HCT116 (cell line): ENCODE measurements around the gene ATOH8. TPM values are rescaled to one million over a fixed set of nuclear protein-coding genes. Genes with fewer than 3 reads are reported as not detected.

Experiments used
- ATAC-seq: fragments of 200-7000 bp; cut with Tn5 transposase; 2 replicates; pipeline ENCODE4 v1.9.1; 2020; ENCODE audit warnings: mild to moderate bottlenecking, moderate library complexity
- BruUV-seq: library from RNA; stranded (reverse); fragments of 400-500 nt; replicated peaks from 2 replicates; lab custom pipeline; 2021; lab: Mats Ljungman, UMichigan
- CTCF ChIA-PET: fragments of 300-600 bp; sonication (Branson Sonifier 250); formaldehyde crosslinking; loops from one replicate; lab custom pipeline; 2021; ENCODE audit warnings: antibody characterized with exemption; lab: Charles Lee
- POLR2A ChIA-PET: fragments of 300-600, 350-600 bp; sonication (Branson Sonifier 250); formaldehyde crosslinking; loops from one replicate; lab custom pipeline; 2021; ENCODE audit warnings: antibody characterized with exemption; lab: Charles Lee
- RAD21 ChIA-PET, 2 experiments: fragments of 300-600 bp; sonication (Branson Sonifier 250); formaldehyde crosslinking; loops; one replicate each; lab custom pipeline; 2023; ENCODE audit warnings: low total read pairs in 2 of 2; ENCODE audit not compliant: uncharacterized antibody in 2 of 2, unreplicated experiment in 2 of 2, low non-redundant PET in 1 of 2; lab: Charles Lee
- DNase-seq: peaks from one replicate; pipeline ENCODE4 v3.0.0-alpha.2; 2010; ENCODE audit warnings: low read depth, low spot score
- H2AFZ ChIP-seq: fragments of 200-600 bp; shearing (Covaris generic), sonication (generic); 2 replicates; pipeline ENCODE4 v1.6.1; 2017; ENCODE audit warnings: low read depth, mixed run types, mixed read lengths, antibody characterized with exemption, low read length; ENCODE audit not compliant: poor library complexity, severe bottlenecking
- H3K27ac ChIP-seq: 2 replicates; pipeline ENCODE4 v1.5.1; 2012; ENCODE audit warnings: low read depth, low read length
- H3K27me3 ChIP-seq: fragments of 200-600 bp; sonication (generic); 2 replicates; pipeline ENCODE4 v1.6.1; 2016; ENCODE audit warnings: mixed run types, low read length, mixed read lengths; ENCODE audit not compliant: insufficient read depth
- H3K36me3 ChIP-seq, 2 experiments: fragments of 200-500 bp in 1 of 2; fragments of 200-600 bp in 1 of 2; sonication (Bioruptor generic) in 1 of 2; sonication (generic) in 1 of 2; 2 replicates each; pipeline versions ENCODE4 v1.5.1 to v1.6.1; 2014 to 2016; ENCODE audit warnings: low read length in 2 of 2, inconsistent platforms in 1 of 2, mixed read lengths in 1 of 2, mixed run types in 1 of 2; ENCODE audit not compliant: insufficient read depth in 2 of 2, control insufficient read depth in 1 of 2
- H3K4me1 ChIP-seq, 2 experiments: fragments of 200-600 bp in 1 of 2; sonication (generic) in 1 of 2; 2 replicates each; pipeline versions ENCODE4 v1.5.1 to v1.6.1; 2012 to 2017; ENCODE audit warnings: low read length in 2 of 2, inconsistent platforms in 1 of 2, mild to moderate bottlenecking in 1 of 2, mixed read lengths in 1 of 2, mixed run types in 1 of 2, moderate library complexity in 1 of 2; ENCODE audit not compliant: insufficient read depth in 2 of 2, control insufficient read depth in 1 of 2
- H3K4me2 ChIP-seq: fragments of 200-600 bp; sonication (generic); 2 replicates; pipeline ENCODE4 v1.6.1; 2017; ENCODE audit warnings: mixed run types, low read length, mixed read lengths
- H3K4me3 ChIP-seq, 2 experiments: fragments of 200-600 bp in 1 of 2; sonication (generic) in 1 of 2; replicated peaks in 1 of 2; 2 replicates each; pipeline ENCODE4 v1.5.1; 2011 to 2016; ENCODE audit warnings: low read length in 2 of 2, control low read depth in 1 of 2, low read depth in 1 of 2, mild to moderate bottlenecking in 1 of 2, mixed read lengths in 1 of 2, mixed run types in 1 of 2
- H3K79me2 ChIP-seq: fragments of 200-600 bp; sonication (generic); 2 replicates; pipeline ENCODE4 v1.6.1; 2017; ENCODE audit warnings: mild to moderate bottlenecking, mixed run types, low read length, moderate library complexity, mixed read lengths; ENCODE audit not compliant: insufficient read depth
- H3K9ac ChIP-seq: fragments of 200-600 bp; sonication (generic); 2 replicates; pipeline ENCODE4 v1.6.1; 2016; ENCODE audit warnings: low read length, mixed read lengths
- H3K9me2 ChIP-seq: fragments of 200-600 bp; sonication (generic), shearing (Covaris generic); 2 replicates; pipeline ENCODE4 v1.6.1; 2017; ENCODE audit warnings: mixed run types, mild to moderate bottlenecking, moderate library complexity; ENCODE audit not compliant: insufficient read depth
- H3K9me3 ChIP-seq, 2 experiments: fragments of 200-500 bp in 1 of 2; fragments of 200-600 bp in 1 of 2; sonication (Bioruptor generic) in 1 of 2; sonication (generic) in 1 of 2; 2 replicates each; pipeline ENCODE4 v1.6.1; 2014 to 2017; ENCODE audit warnings: low read length in 2 of 2, mixed read lengths in 2 of 2, inconsistent platforms in 1 of 2, low read depth in 1 of 2, mild to moderate bottlenecking in 1 of 2, mixed run types in 1 of 2, moderate library complexity in 1 of 2; ENCODE audit not compliant: control insufficient read depth in 1 of 2, insufficient read depth in 1 of 2
- H4K20me1 ChIP-seq: fragments of 200-600 bp; sonication (generic), shearing (Covaris generic); 2 replicates; pipeline ENCODE4 v1.6.1; 2017; ENCODE audit warnings: mixed run types, mild to moderate bottlenecking, moderate library complexity; ENCODE audit not compliant: insufficient read depth
- CBX3 ChIP-seq: IDR thresholded peaks from 2 replicates; pipeline ENCODE4 v1.6.1; 2012; ENCODE audit warnings: low read depth
- EZH2phosphoT487 ChIP-seq: fragments of 200-600 bp; IDR thresholded peaks from 2 replicates; pipeline ENCODE4 v1.6.1; 2018; ENCODE audit warnings: antibody characterized with exemption, borderline replicate concordance
- POLR2A ChIP-seq: IDR thresholded peaks from 2 replicates; pipeline ENCODE4 v1.7.0; 2011; ENCODE audit warnings: borderline replicate concordance; ENCODE audit not compliant: insufficient read depth, insufficient read length; ENCODE audit errors: extremely low read depth
- SRF ChIP-seq: IDR thresholded peaks from 2 replicates; pipeline ENCODE4 v1.6.1; 2012; ENCODE audit warnings: low read depth
- TCF7L2 ChIP-seq: IDR thresholded peaks from 2 replicates; pipeline ENCODE4 v1.7.0; 2011; ENCODE audit warnings: borderline replicate concordance, inconsistent platforms; ENCODE audit not compliant: insufficient read depth, insufficient read length; ENCODE audit errors: extremely low read depth
- intact Hi-C: fragments of 100-400 bp; cut with micrococcal nuclease; formaldehyde crosslinking; loops from 2 replicates; pipeline ENCODE4 v1.10.0; 2022
- total RNA-seq: library from RNA; stranded (reverse); gene quantifications from one replicate; pipeline ENCODE4 v1.2.1, GENCODE V29; 2021; ENCODE audit not compliant: unreplicated experiment
- TF ChIP-seq, protein P1 (sequence below): IDR thresholded peaks from 2 replicates; pipeline ENCODE4 v1.6.1; 2012; ENCODE audit warnings: low read depth
- TF ChIP-seq, protein P2 (sequence below): IDR thresholded peaks from 2 replicates; pipeline ENCODE4 v1.6.1; 2011; ENCODE audit warnings: mild to moderate bottlenecking, low read length, moderate library complexity; ENCODE audit not compliant: insufficient replicate concordance; ENCODE audit errors: extremely low read depth
- TF ChIP-seq, protein P3 (sequence below): IDR thresholded peaks from 2 replicates; pipeline ENCODE4 v1.6.1; 2012

Gene ATOH8
- total RNA-seq, 1 experiment from 2014 or later: 0.74 TPM

- no peak overlapping the region for H3K9ac ChIP-seq
- 0 out of 2 replicates have a peak, but pooled peaks cover 3% of the 10 kb centered on the region for H3K27me3 ChIP-seq
- no peaks in the 10 kb centered on the region for H3K36me3 ChIP-seq
- no peak overlapping the region for H3K4me3 ChIP-seq
- intact Hi-C loops: loop anchor here (5.0 to 10.0 kb wide), 2 partner anchors 88 to 359 kb away; no protein-coding TSS in a partner anchor
- POLR2A ChIA-PET: no interaction called here
- H3K9me2 ChIP-seq: no peaks in the 10 kb centered on the region
- CTCF ChIA-PET: interaction anchor here (0.7 to 1.6 kb wide), 3 partner anchors 87 to 101 kb away, joined by 3 to 7 read pairs (median 3); no protein-coding TSS in a partner anchor
- no peak for ATAC-seq
- no peaks in the 10 kb centered on the region for H3K79me2 ChIP-seq
- H2AFZ ChIP-seq: no peak overlapping the region
- no peak for DNase-seq
- H3K4me2 ChIP-seq: no peak overlapping the region
- TF ChIP-seq, protein P1, sequence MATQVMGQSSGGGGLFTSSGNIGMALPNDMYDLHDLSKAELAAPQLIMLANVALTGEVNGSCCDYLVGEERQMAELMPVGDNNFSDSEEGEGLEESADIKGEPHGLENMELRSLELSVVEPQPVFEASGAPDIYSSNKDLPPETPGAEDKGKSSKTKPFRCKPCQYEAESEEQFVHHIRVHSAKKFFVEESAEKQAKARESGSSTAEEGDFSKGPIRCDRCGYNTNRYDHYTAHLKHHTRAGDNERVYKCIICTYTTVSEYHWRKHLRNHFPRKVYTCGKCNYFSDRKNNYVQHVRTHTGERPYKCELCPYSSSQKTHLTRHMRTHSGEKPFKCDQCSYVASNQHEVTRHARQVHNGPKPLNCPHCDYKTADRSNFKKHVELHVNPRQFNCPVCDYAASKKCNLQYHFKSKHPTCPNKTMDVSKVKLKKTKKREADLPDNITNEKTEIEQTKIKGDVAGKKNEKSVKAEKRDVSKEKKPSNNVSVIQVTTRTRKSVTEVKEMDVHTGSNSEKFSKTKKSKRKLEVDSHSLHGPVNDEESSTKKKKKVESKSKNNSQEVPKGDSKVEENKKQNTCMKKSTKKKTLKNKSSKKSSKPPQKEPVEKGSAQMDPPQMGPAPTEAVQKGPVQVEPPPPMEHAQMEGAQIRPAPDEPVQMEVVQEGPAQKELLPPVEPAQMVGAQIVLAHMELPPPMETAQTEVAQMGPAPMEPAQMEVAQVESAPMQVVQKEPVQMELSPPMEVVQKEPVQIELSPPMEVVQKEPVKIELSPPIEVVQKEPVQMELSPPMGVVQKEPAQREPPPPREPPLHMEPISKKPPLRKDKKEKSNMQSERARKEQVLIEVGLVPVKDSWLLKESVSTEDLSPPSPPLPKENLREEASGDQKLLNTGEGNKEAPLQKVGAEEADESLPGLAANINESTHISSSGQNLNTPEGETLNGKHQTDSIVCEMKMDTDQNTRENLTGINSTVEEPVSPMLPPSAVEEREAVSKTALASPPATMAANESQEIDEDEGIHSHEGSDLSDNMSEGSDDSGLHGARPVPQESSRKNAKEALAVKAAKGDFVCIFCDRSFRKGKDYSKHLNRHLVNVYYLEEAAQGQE: no peak
- TF ChIP-seq CBX3: no peak
- TF ChIP-seq, protein P2, sequence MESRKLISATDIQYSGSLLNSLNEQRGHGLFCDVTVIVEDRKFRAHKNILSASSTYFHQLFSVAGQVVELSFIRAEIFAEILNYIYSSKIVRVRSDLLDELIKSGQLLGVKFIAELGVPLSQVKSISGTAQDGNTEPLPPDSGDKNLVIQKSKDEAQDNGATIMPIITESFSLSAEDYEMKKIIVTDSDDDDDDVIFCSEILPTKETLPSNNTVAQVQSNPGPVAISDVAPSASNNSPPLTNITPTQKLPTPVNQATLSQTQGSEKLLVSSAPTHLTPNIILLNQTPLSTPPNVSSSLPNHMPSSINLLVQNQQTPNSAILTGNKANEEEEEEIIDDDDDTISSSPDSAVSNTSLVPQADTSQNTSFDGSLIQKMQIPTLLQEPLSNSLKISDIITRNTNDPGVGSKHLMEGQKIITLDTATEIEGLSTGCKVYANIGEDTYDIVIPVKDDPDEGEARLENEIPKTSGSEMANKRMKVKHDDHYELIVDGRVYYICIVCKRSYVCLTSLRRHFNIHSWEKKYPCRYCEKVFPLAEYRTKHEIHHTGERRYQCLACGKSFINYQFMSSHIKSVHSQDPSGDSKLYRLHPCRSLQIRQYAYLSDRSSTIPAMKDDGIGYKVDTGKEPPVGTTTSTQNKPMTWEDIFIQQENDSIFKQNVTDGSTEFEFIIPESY: no peak
- TF ChIP-seq, protein P3, sequence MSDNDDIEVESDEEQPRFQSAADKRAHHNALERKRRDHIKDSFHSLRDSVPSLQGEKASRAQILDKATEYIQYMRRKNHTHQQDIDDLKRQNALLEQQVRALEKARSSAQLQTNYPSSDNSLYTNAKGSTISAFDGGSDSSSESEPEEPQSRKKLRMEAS: no peak
- no peak for TF ChIP-seq POLR2A
- TF ChIP-seq TCF7L2: no peak
- no peak for TF ChIP-seq EZH2phosphoT487
- TF ChIP-seq SRF: no peak
- no peaks in the 10 kb centered on the region for H4K20me1 ChIP-seq
- H3K9me3 ChIP-seq: no peaks in the 10 kb centered on the region
- RAD21 ChIA-PET: no interaction called here
- BruUV-seq: no TSS peak
- peaks cover 2 to 8% of the 10 kb centered on the region in 2 experiments; a peak in 2 of 4 replicates for H3K4me1 ChIP-seq
- H3K27ac ChIP-seq: no peak overlapping the region
Observed at GRCh38 chr2:85725451-85725850, 28.3 kb upstream of the ATOH8 start.
